Measurements from ENCODE around the gene RPTOR.

RPTOR gene

DNA sequence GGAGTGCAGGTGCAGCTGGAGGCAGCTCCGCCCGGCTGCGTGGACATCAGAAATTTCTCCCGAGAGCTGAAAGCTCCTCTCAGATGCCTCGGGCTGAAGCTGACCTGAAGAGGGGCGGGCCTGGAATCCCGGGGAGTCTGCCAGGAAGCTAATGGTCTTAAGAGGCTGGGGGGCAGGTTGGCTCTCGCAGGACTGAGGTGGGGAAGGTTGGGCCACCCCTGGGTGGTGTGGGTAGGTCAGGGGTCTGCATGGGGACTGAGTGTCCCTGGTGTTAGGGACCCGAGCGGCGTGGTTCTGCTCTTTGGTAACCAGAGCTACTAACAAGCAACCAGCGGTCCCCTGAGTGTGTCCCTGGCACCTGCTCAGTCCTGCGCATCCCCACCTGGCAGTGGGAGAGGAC lies 450.5 kb downstream of the RPTOR start:
- peaks cover 26% of the 10 kb centered on the region for H3K36me3 ChIP-seq (ENCODE audit: control insufficient read depth, insufficient read depth, low read length)
- no peaks in the 10 kb centered on the region for H3K4me1 ChIP-seq (ENCODE audit: control insufficient read depth, insufficient read depth, low read length)
- no peak overlapping the region for H3K27ac ChIP-seq (ENCODE audit: low read length)
- H3K27me3 ChIP-seq (ENCODE audit: control insufficient read depth, insufficient read depth, low read length): no peaks in the 10 kb centered on the region
- no CpG with 5 or more reads among the region's 13 CpGs for WGBS (ENCODE audit: insufficient coverage, insufficient read length)
- no peaks in the 10 kb centered on the region for H3K9me3 ChIP-seq (ENCODE audit: control insufficient read depth, insufficient read depth, low read length)
- no peak for DNase-seq (ENCODE audit: low read depth, low spot score)
- H3K4me3 ChIP-seq (ENCODE audit: low read length): no peak overlapping the region

DNA sequence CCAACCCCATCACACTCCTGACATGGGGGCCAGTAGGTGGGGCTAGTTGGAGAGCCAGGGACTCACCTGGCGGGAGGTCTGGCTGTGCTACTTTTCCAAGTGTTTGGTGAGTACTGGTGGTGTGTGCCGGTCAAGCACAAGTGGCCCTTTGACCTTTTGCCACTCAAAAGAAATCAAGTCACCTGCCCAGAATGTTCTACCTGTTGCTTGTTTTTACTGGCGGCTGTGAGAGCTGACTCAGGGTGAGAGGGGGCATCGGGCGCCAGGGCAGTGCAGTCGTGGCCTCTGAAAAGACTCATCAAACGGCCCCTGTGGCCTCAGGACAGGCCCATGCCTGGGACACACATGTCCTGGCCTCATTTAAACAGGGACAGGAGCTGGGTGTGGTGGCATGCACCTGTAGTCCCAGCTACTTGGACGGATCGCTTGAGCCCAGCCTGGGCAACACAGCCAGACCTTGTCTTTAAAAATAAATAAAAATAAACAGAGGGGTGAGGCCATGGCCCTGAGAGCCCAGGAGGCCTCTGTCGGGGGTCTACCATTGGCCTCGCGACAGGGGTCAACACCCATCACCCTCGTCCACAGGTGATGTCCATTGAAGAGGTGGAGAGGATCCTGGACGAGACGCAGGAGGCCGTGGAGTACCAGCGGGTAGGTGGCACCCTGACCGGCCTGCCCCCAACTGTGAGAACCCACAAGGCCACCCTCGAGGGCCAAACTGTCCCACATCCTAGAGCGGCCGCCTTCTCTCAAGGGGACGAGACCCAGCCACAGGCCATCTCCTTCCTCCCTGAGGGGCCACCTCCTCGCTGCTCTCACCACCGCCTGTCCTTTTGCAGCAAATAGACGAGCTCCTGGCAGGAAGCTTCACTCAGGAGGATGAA lies 452.0 kb downstream of the RPTOR start:
- H3K4me1 ChIP-seq (ENCODE audit: control insufficient read depth, insufficient read depth, low read length): no peaks in the 10 kb centered on the region
- DNase-seq (ENCODE audit: low read depth, low spot score): no peak
- no peak overlapping the region for H3K27ac ChIP-seq (ENCODE audit: low read length)
- WGBS (ENCODE audit: insufficient coverage, insufficient read length): no CpG with 5 or more reads among the region's 25 CpGs
- no peaks in the 10 kb centered on the region for H3K27me3 ChIP-seq (ENCODE audit: control insufficient read depth, insufficient read depth, low read length)
- no peak overlapping the region for H3K4me3 ChIP-seq (ENCODE audit: low read length)
- H3K36me3 ChIP-seq (ENCODE audit: control insufficient read depth, insufficient read depth, low read length): peaks cover 26% of the 10 kb centered on the region
- H3K9me3 ChIP-seq (ENCODE audit: control insufficient read depth, insufficient read depth, low read length): no peaks in the 10 kb centered on the region

- Histone ChIP-seq H3K27me3 (ENCODE audit: control insufficient read depth, insufficient read depth, low read length) (peaks cover 3% of the 10 kb centered on the region; the same call in 1 of the 2 replicates), H3K27ac (ENCODE audit: low read length) (no peak overlapping the region), H3K36me3 (ENCODE audit: control insufficient read depth, insufficient read depth, low read length) (peaks cover 26% of the 10 kb centered on the region), H3K4me1 (ENCODE audit: control insufficient read depth, insufficient read depth, low read length) (no peaks in the 10 kb centered on the region), H3K4me3 (ENCODE audit: low read length) (no peak overlapping the region), H3K9me3 (ENCODE audit: control insufficient read depth, insufficient read depth, low read length) (no peaks in the 10 kb centered on the region)
- DNase-seq (ENCODE audit: low read depth, low spot score): no peak
- no CpG with 5 or more reads among the region's 32 CpGs for WGBS (ENCODE audit: insufficient coverage, insufficient read length)
These were observed 452.9 kb downstream of the RPTOR start for GRCh38 chr17:80997424-80998117.

DNA sequence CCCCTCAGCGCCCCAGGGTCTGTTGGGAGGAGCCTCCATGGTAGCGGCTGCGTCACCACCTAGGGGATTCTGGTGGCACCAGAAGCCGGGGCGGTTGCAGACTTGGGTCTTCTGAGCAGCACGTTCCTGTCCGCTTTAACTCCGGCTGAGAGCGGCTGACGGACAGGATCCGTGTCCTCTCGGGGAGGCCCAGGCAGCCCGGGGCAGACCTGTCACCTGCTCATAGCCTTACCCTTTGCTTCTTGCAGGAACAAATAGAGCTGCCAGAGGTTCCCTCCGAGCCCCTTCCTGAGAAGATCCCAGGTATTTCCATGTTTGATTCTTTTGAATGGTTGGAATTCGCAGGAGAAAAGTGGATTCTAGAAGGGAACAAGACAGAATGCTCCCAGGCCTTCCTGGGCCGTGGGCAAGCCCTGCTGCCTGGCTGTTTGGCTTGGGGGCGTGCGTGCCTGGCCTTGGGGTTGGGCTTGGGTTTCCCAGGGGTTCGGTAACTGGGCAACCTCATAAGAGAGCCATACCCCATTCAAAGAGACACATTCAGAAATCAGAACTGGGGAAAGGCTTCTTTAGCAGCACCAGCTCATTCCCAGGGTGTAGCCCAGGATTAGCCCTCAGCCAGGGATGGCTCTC lies 453.6 kb downstream of the RPTOR start:
- no peaks in the 10 kb centered on the region for H3K9me3 ChIP-seq (ENCODE audit: control insufficient read depth, insufficient read depth, low read length)
- H3K27me3 ChIP-seq (ENCODE audit: control insufficient read depth, insufficient read depth, low read length): peaks cover 3% of the 10 kb centered on the region; the same call in 1 of the 2 replicates
- no peaks in the 10 kb centered on the region for H3K4me1 ChIP-seq (ENCODE audit: control insufficient read depth, insufficient read depth, low read length)
- no peak overlapping the region for H3K4me3 ChIP-seq (ENCODE audit: low read length)
- WGBS (ENCODE audit: insufficient coverage, insufficient read length): no CpG with 5 or more reads among the region's 19 CpGs
- peaks cover 26% of the 10 kb centered on the region for H3K36me3 ChIP-seq (ENCODE audit: control insufficient read depth, insufficient read depth, low read length)
- no peak overlapping the region for H3K27ac ChIP-seq (ENCODE audit: low read length)
- no peak for DNase-seq (ENCODE audit: low read depth, low spot score)

GRCh38 chr17:80998748-80999535 lies 454.3 kb downstream of the RPTOR start:
- Histone ChIP-seq H3K36me3 (ENCODE audit: control insufficient read depth, insufficient read depth, low read length) (peaks cover 26% of the 10 kb centered on the region), H3K9me3 (ENCODE audit: control insufficient read depth, insufficient read depth, low read length) (no peaks in the 10 kb centered on the region), H3K4me3 (ENCODE audit: low read length) (no peak overlapping the region), H3K27ac (ENCODE audit: low read length) (no peak overlapping the region), H3K27me3 (ENCODE audit: control insufficient read depth, insufficient read depth, low read length) (peaks cover 3% of the 10 kb centered on the region; the same call in 1 of the 2 replicates), H3K4me1 (ENCODE audit: control insufficient read depth, insufficient read depth, low read length) (no peaks in the 10 kb centered on the region; the same call in 1 of the 2 replicates)
- no CpG with 5 or more reads among the region's 39 CpGs for WGBS (ENCODE audit: insufficient coverage, insufficient read length)
- no peak for DNase-seq (ENCODE audit: low read depth, low spot score)

GRCh38 chr17:80999536-81000333 lies 455.1 kb downstream of the RPTOR start:
- peaks cover 26% of the 10 kb centered on the region for H3K36me3 ChIP-seq (ENCODE audit: control insufficient read depth, insufficient read depth, low read length)

DNA sequence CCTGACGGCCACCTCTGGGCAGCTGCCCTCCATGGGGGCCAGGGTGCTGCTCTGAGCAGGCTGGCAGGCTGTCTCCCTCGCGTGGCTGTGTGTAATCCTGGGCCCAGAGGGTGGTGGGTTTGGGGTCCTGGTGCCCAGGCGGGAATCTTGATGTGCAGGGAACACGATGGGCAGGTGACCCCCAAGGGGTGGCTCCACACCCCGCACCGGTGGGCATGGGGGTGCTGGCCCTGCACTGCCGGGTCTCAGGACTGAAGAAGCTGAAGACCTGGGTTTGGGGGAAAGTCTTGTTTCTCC lies 455.6 kb downstream of the RPTOR start:
- no peaks in the 10 kb centered on the region for H3K9me3 ChIP-seq (ENCODE audit: control insufficient read depth, insufficient read depth, low read length)
- H3K36me3 ChIP-seq (ENCODE audit: control insufficient read depth, insufficient read depth, low read length): peaks cover 23% of the 10 kb centered on the region
- DNase-seq (ENCODE audit: low read depth, low spot score): no peak
- H3K27ac ChIP-seq (ENCODE audit: low read length): no peak overlapping the region
- H3K4me1 ChIP-seq (ENCODE audit: control insufficient read depth, insufficient read depth, low read length): no peaks in the 10 kb centered on the region; the same call in 1 of the 2 replicates
- WGBS (ENCODE audit: insufficient coverage, insufficient read length): no CpG with 5 or more reads among the region's 8 CpGs
- peaks cover 8% of the 10 kb centered on the region; the same call in 1 of the 2 replicates for H3K27me3 ChIP-seq (ENCODE audit: control insufficient read depth, insufficient read depth, low read length)
- no peak overlapping the region for H3K4me3 ChIP-seq (ENCODE audit: low read length)

More at GRCh38 chr17:80999536-81000333, 455.1 kb downstream of the RPTOR start:
- no peaks in the 10 kb centered on the region for H3K9me3 ChIP-seq (ENCODE audit: control insufficient read depth, insufficient read depth, low read length)
- H3K27me3 ChIP-seq (ENCODE audit: control insufficient read depth, insufficient read depth, low read length): peaks cover 5% of the 10 kb centered on the region; the same call in 1 of the 2 replicates
- H3K27ac ChIP-seq (ENCODE audit: low read length): no peak overlapping the region
- H3K4me1 ChIP-seq (ENCODE audit: control insufficient read depth, insufficient read depth, low read length): no peaks in the 10 kb centered on the region; the same call in 1 of the 2 replicates
- H3K4me3 ChIP-seq (ENCODE audit: low read length): no peak overlapping the region
- DNase-seq (ENCODE audit: low read depth, low spot score): no peak
- WGBS (ENCODE audit: insufficient coverage, insufficient read length): no CpG with 5 or more reads among the region's 40 CpGs

- Histone ChIP-seq H3K27ac (ENCODE audit: low read length) (no peak overlapping the region), H3K4me3 (ENCODE audit: low read length) (no peak overlapping the region), H3K4me1 (ENCODE audit: control insufficient read depth, insufficient read depth, low read length) (no peaks in the 10 kb centered on the region; the same call in 1 of the 2 replicates), H3K36me3 (ENCODE audit: control insufficient read depth, insufficient read depth, low read length) (peaks cover 23% of the 10 kb centered on the region), H3K9me3 (ENCODE audit: control insufficient read depth, insufficient read depth, low read length) (no peaks in the 10 kb centered on the region), H3K27me3 (ENCODE audit: control insufficient read depth, insufficient read depth, low read length) (peaks cover 8% of the 10 kb centered on the region; the same call in 1 of the 2 replicates)
- DNase-seq (ENCODE audit: low read depth, low spot score): no peak
- WGBS (ENCODE audit: insufficient coverage, insufficient read length): no CpG with 5 or more reads among the region's 18 CpGs
These were observed 456.2 kb downstream of the RPTOR start for GRCh38 chr17:81000631-81001357.

DNA sequence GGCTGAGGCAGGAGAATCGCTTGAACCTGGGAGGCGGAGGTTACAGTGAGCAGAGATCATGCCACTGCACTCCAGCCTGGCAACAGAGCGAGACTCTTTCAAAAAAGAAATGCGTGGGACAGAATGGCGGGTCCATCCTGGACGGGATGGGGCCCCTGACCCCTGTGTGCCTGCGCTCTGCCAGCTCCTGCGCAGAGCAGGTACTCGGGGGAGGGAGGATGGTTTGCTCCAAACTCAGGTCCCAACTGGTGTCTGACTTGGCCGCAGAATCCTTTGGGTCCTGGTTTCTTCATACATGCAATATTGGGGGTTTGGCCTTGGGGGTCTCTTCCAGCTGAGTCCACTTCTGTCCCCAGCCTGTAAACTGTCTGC lies 457.4 kb downstream of the RPTOR start:
- H3K27ac ChIP-seq (ENCODE audit: low read length): no peak overlapping the region
- peaks cover 10% of the 10 kb centered on the region; the same call in 1 of the 2 replicates for H3K27me3 ChIP-seq (ENCODE audit: control insufficient read depth, insufficient read depth, low read length)
- no peak for DNase-seq (ENCODE audit: low read depth, low spot score)
- H3K4me1 ChIP-seq (ENCODE audit: control insufficient read depth, insufficient read depth, low read length): no peaks in the 10 kb centered on the region; the same call in 1 of the 2 replicates
- H3K9me3 ChIP-seq (ENCODE audit: control insufficient read depth, insufficient read depth, low read length): no peaks in the 10 kb centered on the region
- no peak overlapping the region for H3K4me3 ChIP-seq (ENCODE audit: low read length)
- peaks cover 21% of the 10 kb centered on the region for H3K36me3 ChIP-seq (ENCODE audit: control insufficient read depth, insufficient read depth, low read length)
- no CpG with 5 or more reads among the region's 10 CpGs for WGBS (ENCODE audit: insufficient coverage, insufficient read length)
